HepG2 (cell line): ENCODE data around the gene LHB. TPM values are rescaled to one million over a fixed set of nuclear protein-coding genes. Genes with fewer than 3 reads are reported as not detected.

ENCODE experiments used
- ATAC-seq: fragments of 200-7000 bp; cut with Tn5 transposase; 3 replicates; pipeline ENCODE4 v1.9.1; 2020; ENCODE audit warnings: mild to moderate bottlenecking, moderate library complexity
- BruUV-seq: library from RNA; stranded (reverse); fragments of 400-500 nt; replicated peaks from 2 replicates; lab custom pipeline; 2021; lab: Mats Ljungman, UMichigan
- CTCF ChIA-PET: fragments of 300-600 bp; formaldehyde crosslinking; extraction: SDS; loops from one replicate; lab custom pipeline; 2021; ENCODE audit warnings: low total read pairs, inconsistent platforms, low intra/inter-chr PET ratio; lab: Yijun Ruan, JAX
- POLR2A ChIA-PET: fragments of 350-600 bp; sonication (Branson Sonifier 250); formaldehyde crosslinking; loops from one replicate; lab custom pipeline; 2020; ENCODE audit warnings: antibody characterized with exemption, inconsistent platforms; lab: Yijun Ruan, JAX
- DNase-seq: peaks from one replicate; pipeline ENCODE4 v3.0.0-alpha.2; 2015; ENCODE audit warnings: low spot score
- FAIRE-seq: peaks from 3 replicates; lab custom pipeline; 2011; peaks lifted over from hg19 to GRCh38; lab: Jason Lieb, UNC
- H2AFZ ChIP-seq: one replicate; pipeline ENCODE4 v1.6.1; 2011; ENCODE audit warnings: low read length, inconsistent platforms
- H3K27ac ChIP-seq: fragments of 300-600 bp; 3 replicates; pipeline ENCODE4 v1.8.0; 2011; ENCODE audit warnings: mixed run types, mild to moderate bottlenecking, mixed read lengths, low read length, inconsistent platforms; ENCODE audit not compliant: insufficient read depth; ENCODE audit errors: extremely low read length
- H3K27me3 ChIP-seq, 2 experiments: fragments of 200-600 bp in 1 of 2; 2 replicates in 1 of 2; 3 replicates in 1 of 2; pipeline versions ENCODE4 v1.6.0 to v1.8.0; 2011; ENCODE audit warnings: low read length in 2 of 2, mild to moderate bottlenecking in 2 of 2, moderate library complexity in 2 of 2, inconsistent platforms in 1 of 2; ENCODE audit not compliant: insufficient read depth in 2 of 2, control insufficient read depth in 1 of 2
- H3K36me3 ChIP-seq, 2 experiments: fragments of 200-600 bp in 1 of 2; replicated peaks in 1 of 2; 2 replicates in 1 of 2; 3 replicates in 1 of 2; pipeline versions ENCODE4 v1.5.1 to v1.8.0; 2011; ENCODE audit warnings: low read length in 2 of 2, inconsistent platforms in 1 of 2; ENCODE audit not compliant: insufficient read depth in 2 of 2, control insufficient read depth in 1 of 2
- H3K4me1 ChIP-seq: 2 replicates; pipeline ENCODE4 v1.5.1; 2012; ENCODE audit warnings: low read length, inconsistent platforms; ENCODE audit not compliant: insufficient read depth
- H3K4me2 ChIP-seq: 2 replicates; pipeline ENCODE4 v1.6.0; 2011; ENCODE audit warnings: low read depth, low read length, inconsistent platforms
- H3K4me3 ChIP-seq, 3 experiments: fragments of 200-600 bp in 1 of 3; sonication (generic), shearing (Covaris generic) in 1 of 3; replicated peaks in 1 of 3; 2 replicates each; pipeline ENCODE4 v1.5.1; 2011 to 2016; ENCODE audit warnings: low read length in 3 of 3, inconsistent platforms in 2 of 3, low read depth in 2 of 3, mild to moderate bottlenecking in 2 of 3, control low read depth in 1 of 3, mixed read lengths in 1 of 3; ENCODE audit not compliant: insufficient read depth in 1 of 3
- H3K79me2 ChIP-seq: one replicate; pipeline ENCODE4 v1.6.1; 2011; ENCODE audit warnings: low read length, inconsistent platforms; ENCODE audit not compliant: insufficient read depth
- H3K9ac ChIP-seq: 2 replicates; pipeline ENCODE4 v1.6.0; 2011; ENCODE audit warnings: mild to moderate bottlenecking, low read depth, low read length, inconsistent platforms; ENCODE audit not compliant: insufficient read depth
- H3K9me3 ChIP-seq: 2 replicates; pipeline ENCODE4 v1.5.1; 2012; ENCODE audit warnings: mild to moderate bottlenecking, low read length
- H4K20me1 ChIP-seq: 2 replicates; pipeline ENCODE4 v1.6.0; 2011; ENCODE audit warnings: inconsistent platforms, mild to moderate bottlenecking, low read length, moderate library complexity; ENCODE audit not compliant: insufficient read depth
- AGO2 ChIP-seq: fragments of 200-400 bp; formaldehyde crosslinking; optimal IDR thresholded peaks from 2 replicates; pipeline ENCODE3; 2017; ENCODE audit warnings: mild to moderate bottlenecking, low read depth, low read length, moderate library complexity
- PCBP1 ChIP-seq: fragments of 200-400 bp; formaldehyde crosslinking; IDR thresholded peaks from 2 replicates; pipeline ENCODE4 v1.6.1; 2017; ENCODE audit warnings: mild to moderate bottlenecking, low read depth, low read length, borderline replicate concordance
- RBFOX2 ChIP-seq: fragments of 200-400 bp; formaldehyde crosslinking; IDR thresholded peaks from 2 replicates; pipeline ENCODE4 v1.6.1; 2017; ENCODE audit warnings: low read depth, mild to moderate bottlenecking, low read length
- TCF7L2 ChIP-seq: IDR thresholded peaks from 2 replicates; pipeline ENCODE4 v1.6.1; 2011; ENCODE audit warnings: mild to moderate bottlenecking, low read depth, low read length, moderate library complexity
- ZBTB1 ChIP-seq: sonication (generic); formaldehyde crosslinking; IDR thresholded peaks from 2 replicates; pipeline ENCODE4 v1.4.0; 2020; ENCODE audit warnings: missing genetic modification reagents, borderline replicate concordance
- ZFP37 ChIP-seq: sonication (generic); formaldehyde crosslinking; IDR thresholded peaks from 2 replicates; pipeline ENCODE4 v1.4.0; 2020; ENCODE audit warnings: missing genetic modification reagents, borderline replicate concordance
- ZNF768 ChIP-seq: sonication (generic); formaldehyde crosslinking; IDR thresholded peaks from 2 replicates; pipeline ENCODE4 v1.4.0; 2020; ENCODE audit warnings: missing genetic modification reagents
- WGBS: methylation state at CpG from one replicate; pipeline ENCODE4 v1.1.6; 2017; ENCODE audit warnings: low lambda C conversion rate; 5-methylcytosine and 5-hydroxymethylcytosine counted together
- in situ Hi-C: cut with HindIII; loops from 2 replicates; pipeline ENCODE4 v1.10.0; 2017; ENCODE audit warnings: low pct_unique_long_range_greater_than_20kb; ENCODE audit not compliant: extremely low pct_ligation_motif_present
- intact Hi-C: fragments of 100-400 bp; cut with micrococcal nuclease; formaldehyde crosslinking; loops from one replicate; pipeline ENCODE4 v1.10.0; 2022; ENCODE audit not compliant: unreplicated experiment
- polyA plus RNA-seq, 8 experiments: library from polyadenylated mRNA; depleted of rRNA in 3 of 8; stranded (reverse) in 7 of 8; unstranded in 1 of 8; fragments of >200 nt; fragmentation: Illumina TruSeq in 4 of 8; extraction: Trizol in 4 of 8; gene quantifications; 2 replicates each; pipeline versions ENCODE4 v1.2.1 to v1.2.3, GENCODE V29; 2011 to 2016; ENCODE audit warnings: low read depth in 4 of 8, missing spikeins in 1 of 8, mixed read lengths in 1 of 8; ENCODE audit not compliant: insufficient read depth in 1 of 8
- total RNA-seq, 5 experiments: library from RNA; depleted of rRNA; stranded (reverse); fragments of >200 nt; fragmentation: Illumina TruSeq; extraction: Trizol; gene quantifications; 2 replicates each; pipeline ENCODE4 v1.2.3, GENCODE V29; 2016; ENCODE audit warnings: low read depth in 1 of 5
- TF ChIP-seq, protein P1 (sequence below): sonication (generic); formaldehyde crosslinking; IDR thresholded peaks from 2 replicates; pipeline ENCODE4 v1.4.0; 2020; ENCODE audit warnings: missing genetic modification reagents
- TF ChIP-seq, protein P2 (sequence below): IDR thresholded peaks from 2 replicates; pipeline ENCODE4 v1.6.1; 2016; ENCODE audit warnings: mild to moderate bottlenecking, missing biosample characterization, missing genetic modification reagents
- TF ChIP-seq, protein P3 (sequence below): sonication (generic); formaldehyde crosslinking; IDR thresholded peaks from 2 replicates; pipeline ENCODE4 v1.4.0; 2020; ENCODE audit warnings: mild to moderate bottlenecking, missing genetic modification reagents

LHB gene
- total and polyA plus RNA-seq, 2 of the 13 experiments (the other 11 are each of a cell fraction or from before 2014, with no cell fraction given): not detected

DNA sequence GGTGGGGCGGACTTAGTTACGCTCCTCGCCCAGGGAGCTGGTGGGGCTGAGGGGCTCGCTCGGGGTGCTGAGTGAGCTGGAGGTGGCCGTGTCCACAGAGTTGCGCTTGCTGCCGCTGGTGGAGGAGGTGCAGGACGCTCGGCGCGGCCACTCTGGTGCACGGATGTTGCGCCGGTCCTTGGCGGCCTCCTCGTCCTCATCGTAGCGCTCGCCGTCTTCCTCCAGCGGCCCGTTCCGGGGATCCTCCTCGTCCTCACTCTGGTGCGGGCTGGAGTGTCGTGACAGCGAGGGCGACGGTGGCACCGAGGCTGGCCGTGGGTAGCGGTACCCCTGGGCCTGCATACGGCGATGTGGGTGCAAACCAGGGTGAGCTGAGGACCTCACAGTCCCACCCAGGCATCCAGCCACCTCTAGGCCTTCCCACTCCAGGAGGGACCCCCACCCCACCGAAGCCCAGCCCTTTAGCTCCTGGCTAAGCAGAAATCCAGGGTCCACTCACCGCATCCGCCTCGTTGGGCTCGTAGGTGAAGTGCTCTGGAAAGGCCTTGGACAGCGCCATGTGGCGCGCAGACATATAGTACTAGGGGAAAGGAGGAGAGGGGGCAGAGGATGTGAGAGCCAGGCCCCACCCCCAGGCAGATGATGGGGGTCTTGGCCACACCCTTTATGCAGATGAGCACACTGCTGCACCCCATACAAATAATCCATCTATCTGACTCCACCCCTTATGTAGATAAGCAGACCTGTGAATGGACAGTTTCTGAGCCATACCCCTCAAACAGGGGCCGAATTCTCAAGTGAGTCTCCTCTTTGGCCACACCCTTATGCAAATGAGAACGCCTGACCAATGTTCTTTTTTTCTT, 47.4 kb downstream of the LHB start:
- Histone ChIP-seq H3K9ac (no peak overlapping the region), H3K36me3 (peaks cover 9 to 34% of the 10 kb centered on the region in 2 experiments), H3K27me3 (no peaks in the 10 kb centered on the region; a peak in 1 of 5 replicates), H3K9me3 (no peaks in the 10 kb centered on the region), H3K4me1 (peaks cover 18% of the 10 kb centered on the region), H2AFZ (no peak overlapping the region), H3K27ac (no peak overlapping the region), H3K4me3 (no peak overlapping the region), H3K4me2 (no peak overlapping the region), H3K79me2 (peaks cover 19% of the 10 kb centered on the region), H4K20me1 (peaks cover 33% of the 10 kb centered on the region)
- no TSS peak for BruUV-seq
- no peak for DNase-seq
- intact Hi-C loops: loop anchor here (2.0 to 10.0 kb wide), 3 partner anchors 35 to 185 kb away; partner anchors contain the start of gene PPP1R15A
- TF ChIP-seq ZFP37 (CRISPR knock-in tag) (no peak), AGO2 (peak; percentile 61), PCBP1 (0 out of 2 replicates have a peak, but pooled peaks have one; percentile 23), RBFOX2 (peak; percentile 54; the same call in 1 of the 2 replicates), ZNF768 (CRISPR knock-in tag) (peak; percentile 15; the same call in 1 of the 2 replicates), TCF7L2 (no peak), ZBTB1 (CRISPR knock-in tag) (no peak)
- TF ChIP-seq, protein P1, sequence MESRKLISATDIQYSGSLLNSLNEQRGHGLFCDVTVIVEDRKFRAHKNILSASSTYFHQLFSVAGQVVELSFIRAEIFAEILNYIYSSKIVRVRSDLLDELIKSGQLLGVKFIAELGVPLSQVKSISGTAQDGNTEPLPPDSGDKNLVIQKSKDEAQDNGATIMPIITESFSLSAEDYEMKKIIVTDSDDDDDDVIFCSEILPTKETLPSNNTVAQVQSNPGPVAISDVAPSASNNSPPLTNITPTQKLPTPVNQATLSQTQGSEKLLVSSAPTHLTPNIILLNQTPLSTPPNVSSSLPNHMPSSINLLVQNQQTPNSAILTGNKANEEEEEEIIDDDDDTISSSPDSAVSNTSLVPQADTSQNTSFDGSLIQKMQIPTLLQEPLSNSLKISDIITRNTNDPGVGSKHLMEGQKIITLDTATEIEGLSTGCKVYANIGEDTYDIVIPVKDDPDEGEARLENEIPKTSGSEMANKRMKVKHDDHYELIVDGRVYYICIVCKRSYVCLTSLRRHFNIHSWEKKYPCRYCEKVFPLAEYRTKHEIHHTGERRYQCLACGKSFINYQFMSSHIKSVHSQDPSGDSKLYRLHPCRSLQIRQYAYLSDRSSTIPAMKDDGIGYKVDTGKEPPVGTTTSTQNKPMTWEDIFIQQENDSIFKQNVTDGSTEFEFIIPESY (CRISPR knock-in tag): peak; percentile 6; the same call in 1 of the 2 replicates
- TF ChIP-seq, protein P2, sequence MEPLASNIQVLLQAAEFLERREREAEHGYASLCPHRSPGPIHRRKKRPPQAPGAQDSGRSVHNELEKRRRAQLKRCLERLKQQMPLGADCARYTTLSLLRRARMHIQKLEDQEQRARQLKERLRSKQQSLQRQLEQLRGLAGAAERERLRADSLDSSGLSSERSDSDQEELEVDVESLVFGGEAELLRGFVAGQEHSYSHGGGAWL (CRISPR knock-in tag): no peak
- TF ChIP-seq, protein P3, sequence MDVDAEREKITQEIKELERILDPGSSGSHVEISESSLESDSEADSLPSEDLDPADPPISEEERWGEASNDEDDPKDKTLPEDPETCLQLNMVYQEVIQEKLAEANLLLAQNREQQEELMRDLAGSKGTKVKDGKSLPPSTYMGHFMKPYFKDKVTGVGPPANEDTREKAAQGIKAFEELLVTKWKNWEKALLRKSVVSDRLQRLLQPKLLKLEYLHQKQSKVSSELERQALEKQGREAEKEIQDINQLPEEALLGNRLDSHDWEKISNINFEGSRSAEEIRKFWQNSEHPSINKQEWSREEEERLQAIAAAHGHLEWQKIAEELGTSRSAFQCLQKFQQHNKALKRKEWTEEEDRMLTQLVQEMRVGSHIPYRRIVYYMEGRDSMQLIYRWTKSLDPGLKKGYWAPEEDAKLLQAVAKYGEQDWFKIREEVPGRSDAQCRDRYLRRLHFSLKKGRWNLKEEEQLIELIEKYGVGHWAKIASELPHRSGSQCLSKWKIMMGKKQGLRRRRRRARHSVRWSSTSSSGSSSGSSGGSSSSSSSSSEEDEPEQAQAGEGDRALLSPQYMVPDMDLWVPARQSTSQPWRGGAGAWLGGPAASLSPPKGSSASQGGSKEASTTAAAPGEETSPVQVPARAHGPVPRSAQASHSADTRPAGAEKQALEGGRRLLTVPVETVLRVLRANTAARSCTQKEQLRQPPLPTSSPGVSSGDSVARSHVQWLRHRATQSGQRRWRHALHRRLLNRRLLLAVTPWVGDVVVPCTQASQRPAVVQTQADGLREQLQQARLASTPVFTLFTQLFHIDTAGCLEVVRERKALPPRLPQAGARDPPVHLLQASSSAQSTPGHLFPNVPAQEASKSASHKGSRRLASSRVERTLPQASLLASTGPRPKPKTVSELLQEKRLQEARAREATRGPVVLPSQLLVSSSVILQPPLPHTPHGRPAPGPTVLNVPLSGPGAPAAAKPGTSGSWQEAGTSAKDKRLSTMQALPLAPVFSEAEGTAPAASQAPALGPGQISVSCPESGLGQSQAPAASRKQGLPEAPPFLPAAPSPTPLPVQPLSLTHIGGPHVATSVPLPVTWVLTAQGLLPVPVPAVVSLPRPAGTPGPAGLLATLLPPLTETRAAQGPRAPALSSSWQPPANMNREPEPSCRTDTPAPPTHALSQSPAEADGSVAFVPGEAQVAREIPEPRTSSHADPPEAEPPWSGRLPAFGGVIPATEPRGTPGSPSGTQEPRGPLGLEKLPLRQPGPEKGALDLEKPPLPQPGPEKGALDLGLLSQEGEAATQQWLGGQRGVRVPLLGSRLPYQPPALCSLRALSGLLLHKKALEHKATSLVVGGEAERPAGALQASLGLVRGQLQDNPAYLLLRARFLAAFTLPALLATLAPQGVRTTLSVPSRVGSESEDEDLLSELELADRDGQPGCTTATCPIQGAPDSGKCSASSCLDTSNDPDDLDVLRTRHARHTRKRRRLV (CRISPR knock-in tag): 0 out of 2 replicates have a peak, but pooled peaks have one; percentile 31
- in situ Hi-C loops: no loop called here
- ChIA-PET POLR2A (interaction anchor here (1.0 to 3.8 kb wide), 9 partner anchors 8 to 174 kb away, joined by 4 to 24 read pairs (median 10); partner anchors contain the start of genes BAX, DHDH, GYS1 and PPP1R15A), CTCF (interaction anchor here (0.9 kb wide), 1 partner anchor 35 kb away, joined by 4 read pairs; no protein-coding TSS in a partner anchor)
- 97% methylated on average over 32 of the region's 45 CpGs for WGBS
- ATAC-seq: peak; percentile 3
- FAIRE-seq: no peak
